ENCODE data around the gene ARMC6.

The ARMC6 gene

GRCh38 chr19:19054315-19054938 is 21.0 kb downstream of the ARMC6 start:
- no peak for DNase-seq (ENCODE audit: low spot score)

DNA sequence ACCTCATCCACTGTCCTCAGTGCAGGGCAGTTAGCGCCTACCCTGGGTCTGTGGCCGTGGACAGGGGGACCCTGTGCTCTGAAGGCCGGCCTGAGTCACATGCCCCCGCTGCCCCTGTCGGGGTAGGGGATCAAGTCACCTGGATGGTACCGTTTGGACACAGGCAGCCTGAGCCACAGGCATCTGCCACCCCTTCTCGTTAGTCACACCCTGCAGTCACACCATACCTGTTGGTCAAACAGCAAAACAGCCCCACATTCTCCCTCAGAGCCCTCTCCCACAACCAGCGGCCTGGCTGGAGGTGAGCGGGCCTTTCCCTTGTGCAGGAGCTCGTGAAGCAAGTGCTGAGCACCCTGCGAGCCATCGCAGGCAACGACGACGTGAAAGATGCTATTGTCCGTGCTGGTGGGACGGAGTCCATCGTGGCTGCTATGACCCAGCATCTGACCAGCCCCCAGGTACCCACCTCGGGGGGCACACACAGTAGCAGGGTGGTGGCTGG is 21.6 kb downstream of the ARMC6 start:
- DNase-seq (ENCODE audit: low spot score): no peak

GRCh38 chr19:19055701-19056100 is 22.3 kb downstream of the ARMC6 start:
- DNase-seq (ENCODE audit: low spot score): no peak

DNA sequence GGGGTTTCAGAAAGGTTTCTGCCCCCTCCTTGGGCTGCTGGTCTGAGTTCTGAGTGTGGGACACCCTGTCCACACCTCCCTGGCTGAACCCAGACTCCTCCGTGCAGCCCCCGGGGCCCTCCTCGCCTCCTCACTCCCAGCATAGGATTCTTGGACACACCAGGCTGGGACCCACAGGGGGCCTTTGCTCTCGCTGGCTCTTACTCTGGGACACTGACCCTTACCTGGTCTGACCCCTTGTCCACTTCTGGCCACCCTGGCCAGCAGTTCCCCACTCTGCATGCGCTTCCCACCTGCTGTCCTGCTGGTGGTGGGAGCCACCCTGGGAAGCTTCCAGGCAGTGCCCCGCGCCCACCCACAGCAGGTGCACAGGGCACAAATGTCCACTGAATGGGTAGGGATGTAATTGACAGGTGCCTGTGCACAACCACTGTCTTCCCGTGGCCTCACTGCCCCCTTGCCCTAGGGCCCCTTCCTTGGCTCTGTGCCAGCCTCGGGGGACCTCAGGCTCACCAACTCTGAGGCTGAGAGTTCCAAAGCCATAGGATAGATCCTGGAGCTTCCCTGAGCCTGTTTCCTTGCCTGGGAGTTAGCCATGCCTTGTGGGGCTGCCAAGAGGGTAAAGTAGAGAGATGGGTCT is 23.4 kb downstream of the ARMC6 start:
- no peak for DNase-seq (ENCODE audit: low spot score)

DNA sequence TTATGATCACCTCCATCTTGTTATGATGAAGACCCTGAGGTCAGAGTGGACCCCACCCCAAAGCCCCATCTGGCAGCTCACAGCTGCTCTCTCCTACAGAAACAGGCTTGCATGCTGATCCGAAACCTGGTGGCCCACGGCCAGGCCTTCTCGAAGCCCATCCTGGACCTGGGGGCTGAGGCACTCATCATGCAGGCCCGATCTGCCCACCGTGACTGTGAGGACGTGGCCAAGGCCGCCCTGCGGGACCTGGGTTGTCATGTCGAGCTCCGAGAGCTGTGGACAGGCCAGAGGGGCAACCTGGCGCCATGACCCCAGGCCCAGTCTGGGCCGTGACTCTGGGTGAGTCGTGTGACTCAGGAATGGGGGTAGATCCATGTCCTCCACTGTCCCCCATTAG is 23.9 kb downstream of the ARMC6 start:
- DNase-seq (ENCODE audit: low spot score): no peak

GRCh38 chr19:19057720-19058119 is 24.3 kb downstream of the ARMC6 start:
- no peak for DNase-seq (ENCODE audit: low spot score)

GRCh38 chr19:19059018-19059836 is 25.8 kb downstream of the ARMC6 start:
- DNase-seq (ENCODE audit: low spot score): no peak

DNA sequence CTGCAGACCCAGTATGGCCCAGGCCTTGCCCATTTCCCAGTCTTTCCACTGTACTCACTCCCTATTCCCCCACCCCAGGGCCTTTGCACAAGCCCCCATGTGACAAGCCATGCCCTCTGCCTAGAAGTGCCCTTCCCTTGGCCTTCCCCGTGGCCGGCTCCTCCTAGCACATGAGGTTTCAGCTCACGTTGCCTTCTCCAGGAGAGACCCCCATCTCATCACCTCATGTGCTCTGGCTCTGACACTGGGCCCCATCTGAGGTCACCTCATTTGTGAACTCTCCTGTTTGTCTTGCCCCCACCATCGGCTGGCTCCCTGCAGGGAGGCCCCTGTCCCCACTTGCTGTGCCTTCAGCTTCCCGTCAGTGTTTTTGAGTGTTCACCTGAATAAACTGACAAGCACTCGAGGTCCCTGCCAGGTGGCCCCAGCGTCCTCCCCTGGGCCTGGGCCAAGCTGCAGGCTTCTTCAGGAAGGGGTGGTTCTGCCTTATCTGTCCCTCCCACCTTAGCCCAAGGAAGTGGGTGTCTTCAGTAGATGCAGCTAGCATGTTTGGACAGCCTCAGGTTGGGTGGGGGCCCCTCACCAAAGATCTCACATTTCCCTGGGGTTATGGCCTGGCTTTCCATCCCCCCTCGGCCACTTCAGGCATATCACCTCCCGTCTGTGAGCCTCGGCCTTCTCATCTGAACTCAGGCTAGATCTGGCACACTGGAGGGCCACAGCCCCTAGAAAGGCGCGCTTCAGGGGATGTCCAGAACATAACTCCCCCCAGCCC is 26.6 kb downstream of the ARMC6 start:
- no peak for DNase-seq (ENCODE audit: low spot score)

GRCh38 chr19:19061506-19061905 is 28.1 kb downstream of the ARMC6 start:
- DNase-seq (ENCODE audit: low spot score): no peak

- DNase-seq (ENCODE audit: low spot score): no peak
Measured at GRCh38 chr19:19062454-19063182, 29.2 kb downstream of the ARMC6 start.

DNA sequence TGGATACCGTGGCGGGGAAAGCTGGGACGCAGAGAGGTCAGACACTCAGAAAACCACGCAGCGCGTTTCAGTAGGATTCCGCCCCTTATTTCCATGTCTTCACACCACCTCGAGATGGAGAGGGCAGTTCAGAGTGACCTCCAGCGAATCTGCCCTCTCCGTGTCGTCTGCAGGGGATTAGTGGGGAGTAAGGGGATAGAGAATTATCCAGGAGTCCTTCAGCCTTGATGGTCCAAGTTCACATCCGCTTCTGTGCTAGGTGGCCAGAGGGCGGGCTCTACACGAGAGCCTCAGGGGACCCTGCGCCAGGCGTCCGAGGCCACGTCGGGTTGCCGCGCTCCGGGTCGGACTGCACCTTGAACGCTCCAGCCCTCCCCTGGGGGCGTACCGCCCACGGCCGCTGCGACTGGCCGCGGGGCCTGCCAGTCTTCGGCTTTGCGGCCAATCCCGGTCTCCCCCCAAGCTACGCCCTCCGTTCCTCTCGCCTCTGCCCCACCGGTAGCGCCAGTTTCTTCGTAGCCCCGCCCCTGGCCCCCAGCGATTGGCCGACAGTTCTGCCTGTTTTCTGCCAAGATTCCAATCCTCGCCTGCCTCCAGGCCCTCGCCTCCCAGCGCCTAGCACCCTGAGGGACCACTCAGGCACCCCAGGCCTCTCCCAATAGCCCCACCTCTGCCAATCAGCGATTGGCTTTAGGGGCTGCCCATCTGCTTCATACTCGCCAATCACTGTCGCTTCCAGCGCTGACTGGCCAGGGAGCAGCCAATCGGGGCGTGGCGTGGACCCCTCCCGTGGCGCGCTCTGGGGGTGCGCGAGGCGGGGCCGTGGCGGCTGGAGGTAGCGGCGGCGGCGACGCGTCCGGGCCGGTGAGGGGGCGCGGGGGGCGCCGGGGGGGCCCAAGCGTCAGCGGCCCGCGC is 30.0 kb downstream of the ARMC6 start, which contains the start of gene SLC25A42:
Gene SLC25A42 (plus strand): TSS at position 812 of the 915 bp plus-strand sequence. CDS start 32,131 bp downstream, outside the sequence.
- DNase-seq (ENCODE audit: low spot score): peak; percentile 100

- DNase-seq (ENCODE audit: low spot score): no peak
Measured at GRCh38 chr19:19064098-19064722, 30.8 kb downstream of the ARMC6 start.

DNA sequence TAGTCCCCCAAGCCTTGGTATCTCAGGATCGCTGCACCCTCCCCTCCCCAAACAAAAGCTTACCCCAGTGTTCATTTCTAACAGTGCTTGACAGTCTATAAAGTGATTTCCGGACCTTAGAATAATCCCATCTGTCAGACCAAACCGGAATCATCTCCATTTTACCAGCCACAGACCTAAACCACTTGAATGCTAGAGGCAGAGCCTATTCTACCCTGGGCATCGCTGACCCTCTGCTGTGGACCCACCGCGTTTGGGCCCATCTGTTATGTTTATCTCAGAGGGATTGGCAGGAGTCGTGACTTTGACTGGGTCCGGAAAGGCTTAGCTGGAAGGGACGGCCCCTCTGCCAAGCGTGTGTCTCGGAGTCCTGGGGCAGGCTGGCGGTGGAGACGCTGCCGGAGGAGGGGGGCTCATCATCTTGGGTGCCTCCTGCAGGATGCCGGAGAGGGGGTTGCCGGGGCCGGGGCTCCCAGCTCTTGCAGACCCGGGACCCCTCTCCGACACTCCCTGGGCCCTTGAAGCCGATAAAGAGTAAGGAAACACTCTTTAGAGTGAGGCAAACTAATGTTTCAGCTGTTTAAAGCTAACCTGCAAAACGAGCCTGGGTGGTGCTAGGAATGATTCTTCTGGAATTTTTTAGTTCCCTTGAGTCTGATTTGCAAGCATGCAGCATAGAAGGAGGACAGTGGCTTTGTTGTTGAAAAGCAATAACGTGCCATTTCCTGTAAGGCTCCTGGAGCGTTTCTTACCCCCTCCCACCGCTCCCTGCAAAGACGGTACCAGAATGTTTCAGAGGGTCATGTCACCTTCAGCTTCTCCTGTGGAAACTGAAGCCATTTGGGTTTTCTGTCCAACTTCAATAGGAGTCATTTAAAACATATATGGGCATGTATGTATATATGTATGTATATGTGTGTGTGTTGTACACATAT is 31.7 kb downstream of the ARMC6 start:
- peak; percentile 24 for DNase-seq (ENCODE audit: low spot score)

DNA sequence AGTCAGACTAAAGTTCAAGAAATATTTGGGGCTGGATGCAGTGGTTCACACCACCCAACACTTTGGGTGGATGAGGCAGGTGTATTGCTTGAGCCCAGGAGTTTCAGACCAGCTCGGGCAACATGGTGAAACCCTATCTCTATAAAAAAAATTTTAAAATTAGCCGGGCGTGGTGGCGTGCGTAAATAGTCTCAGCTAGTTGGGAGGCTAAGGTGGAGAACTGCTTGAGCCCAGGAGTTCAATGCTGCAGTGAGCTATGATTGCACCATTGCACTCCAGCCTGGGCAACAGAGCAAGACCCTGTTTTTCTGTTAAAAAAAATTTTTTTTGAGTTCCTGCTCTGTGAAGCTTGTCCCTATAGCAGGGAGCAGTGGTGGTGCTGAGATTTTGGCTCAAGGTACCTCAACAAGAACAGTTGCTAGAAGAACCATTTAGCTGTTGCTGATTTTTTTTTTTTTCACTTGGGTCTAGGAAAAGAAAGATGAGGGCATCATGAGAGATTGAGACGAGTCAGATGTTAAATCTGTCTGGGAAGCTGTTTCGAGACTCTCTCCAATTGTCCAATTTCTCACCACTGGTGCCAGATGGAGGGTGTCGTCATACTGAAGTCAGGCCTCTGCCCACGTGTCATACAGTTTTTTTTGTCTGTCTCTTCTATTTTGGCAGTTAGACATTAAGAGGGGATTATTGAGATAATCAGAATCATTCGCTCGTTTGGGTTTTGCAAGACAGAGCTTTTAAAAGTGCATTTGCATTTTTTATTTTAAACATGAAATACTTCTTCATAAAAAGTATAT is 34.1 kb downstream of the ARMC6 start:
- no peak for DNase-seq (ENCODE audit: low spot score)

GRCh38 chr19:19068659-19069654 is 35.6 kb downstream of the ARMC6 start:
- DNase-seq (ENCODE audit: low spot score): no peak

DNA sequence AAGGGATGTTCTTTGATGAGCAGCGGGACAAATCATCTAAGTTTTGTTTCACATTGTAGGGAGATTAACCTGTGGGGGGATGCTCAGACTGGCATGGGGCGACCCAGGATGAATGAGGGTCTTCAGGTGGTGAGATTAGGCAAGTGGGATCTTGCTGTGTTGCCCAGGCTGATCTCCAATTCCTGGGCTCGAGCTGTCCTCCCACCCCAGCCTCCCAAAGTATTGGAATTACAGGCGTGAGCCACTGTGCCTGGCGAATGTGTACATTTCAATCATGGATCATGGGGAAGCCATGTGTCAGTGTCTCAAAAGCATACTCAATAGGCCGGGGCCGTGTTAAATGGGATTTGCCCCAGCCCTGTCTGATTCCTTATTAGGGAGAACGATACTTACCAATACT is 38.5 kb downstream of the ARMC6 start:
- DNase-seq (ENCODE audit: low spot score): no peak
